GM12878 (cell line): Measurements from ENCODE around the gene ZNF785. TPM values are rescaled to one million over a fixed set of nuclear protein-coding genes. Genes with fewer than 3 reads are reported as not detected.

ENCODE experiments used
- ATAC-seq: fragments of 200-7000 bp; cut with Tn5 transposase; 3 replicates; pipeline ENCODE4 v1.9.1; 2020; ENCODE audit warnings: mild to moderate bottlenecking, moderate library complexity
- BruUV-seq: library from RNA; stranded (reverse); fragments of 400-500 nt; replicated peaks from 2 replicates; lab custom pipeline; 2021; lab: Mats Ljungman, UMichigan
- CTCF ChIA-PET: fragments of 300-600 bp; sonication (Branson Sonifier 250); formaldehyde crosslinking; extraction: SDS; loops from one replicate; lab custom pipeline; 2021; ENCODE audit warnings: inconsistent platforms; lab: Yijun Ruan, JAX
- POLR2A ChIA-PET: fragments of 350-600 bp; formaldehyde crosslinking; extraction: SDS; loops from one replicate; lab custom pipeline; 2021; ENCODE audit warnings: inconsistent platforms; lab: Charles Lee
- RAD21 ChIA-PET: fragments of 300-600 bp; sonication (Branson Sonifier 250); formaldehyde crosslinking; loops from one replicate; lab custom pipeline; 2023; ENCODE audit warnings: antibody characterized with exemption; ENCODE audit not compliant: unreplicated experiment; lab: Charles Lee
- SMC1A ChIA-PET: fragments of 300-600 bp; sonication (Branson Sonifier 250); formaldehyde crosslinking; loops from one replicate; lab custom pipeline; 2023; ENCODE audit not compliant: unreplicated experiment, uncharacterized antibody; lab: Charles Lee
- DNase-seq: peaks from one replicate; pipeline ENCODE4 v3.0.0-alpha.2; 2011; ENCODE audit warnings: low read depth, low spot score
- FAIRE-seq: peaks from 3 replicates; lab custom pipeline; 2011; peaks lifted over from hg19 to GRCh38; lab: Jason Lieb, UNC
- H2AFZ ChIP-seq: 2 replicates; pipeline ENCODE4 v1.6.0; 2011; ENCODE audit warnings: low read depth, low read length, control low read depth; ENCODE audit not compliant: control insufficient read depth
- H3K27ac ChIP-seq: 2 replicates; pipeline ENCODE4 v1.5.1; 2011; ENCODE audit warnings: control low read depth; ENCODE audit not compliant: control insufficient read depth, insufficient read depth
- H3K27me3 ChIP-seq, 2 experiments: replicated peaks in 1 of 2; 2 replicates each; pipeline versions ENCODE4 v1.6.0 to v1.6.1; 2011; ENCODE audit warnings: low read length in 1 of 2; ENCODE audit not compliant: control insufficient read depth in 2 of 2, insufficient read depth in 2 of 2
- H3K36me3 ChIP-seq, 2 experiments: 2 replicates each; pipeline ENCODE4 v1.5.1; 2011; ENCODE audit warnings: low read length in 1 of 2; ENCODE audit not compliant: control insufficient read depth in 2 of 2, insufficient read depth in 2 of 2
- H3K4me1 ChIP-seq: 2 replicates; pipeline ENCODE4 v1.6.1; 2011; ENCODE audit warnings: mild to moderate bottlenecking, low read length, moderate library complexity, mixed read lengths; ENCODE audit not compliant: control insufficient read depth, insufficient read depth
- H3K4me2 ChIP-seq: 2 replicates; pipeline ENCODE4 v1.6.0; 2011; ENCODE audit warnings: control low read depth; ENCODE audit not compliant: control insufficient read depth, insufficient read depth
- H3K4me3 ChIP-seq: fragments of 200-600 bp; sonication (generic); 2 replicates; pipeline ENCODE4 v1.5.1; 2016
- H3K79me2 ChIP-seq: 2 replicates; pipeline ENCODE4 v1.6.0; 2011; ENCODE audit warnings: low read length; ENCODE audit not compliant: control insufficient read depth, insufficient read depth
- H3K9ac ChIP-seq: 2 replicates; pipeline ENCODE4 v1.8.0; 2011; ENCODE audit warnings: low read length, control low read depth, mixed read lengths; ENCODE audit not compliant: control insufficient read depth, insufficient read depth
- H3K9me3 ChIP-seq: replicated peaks from 3 replicates; pipeline ENCODE4 v1.5.1; 2011; ENCODE audit warnings: mild to moderate bottlenecking, low read length; ENCODE audit not compliant: control insufficient read depth, insufficient read depth
- H4K20me1 ChIP-seq: 2 replicates; pipeline ENCODE4 v1.6.0; 2011; ENCODE audit not compliant: control insufficient read depth, insufficient read depth
- CBFB ChIP-seq: IDR thresholded peaks from 2 replicates; pipeline ENCODE4 v1.6.1; 2016; ENCODE audit warnings: antibody characterized with exemption, low read depth
- MEF2B ChIP-seq: fragments of 450-650 bp; IDR thresholded peaks from 2 replicates; pipeline ENCODE4 v1.6.1; 2018; ENCODE audit warnings: mild to moderate bottlenecking, moderate library complexity; ENCODE audit not compliant: partially characterized antibody, poor library complexity, severe bottlenecking
- NR2F1 ChIP-seq: fragments of 450-650 bp; conservative IDR thresholded peaks from 2 replicates; pipeline ENCODE4 v1.6.1; 2017; ENCODE audit warnings: mild to moderate bottlenecking
- POLR2AphosphoS5 ChIP-seq: IDR thresholded peaks from 2 replicates; pipeline ENCODE4 v1.6.1; 2011; ENCODE audit warnings: mild to moderate bottlenecking, low read length, inconsistent platforms
- SPI1 ChIP-seq: IDR thresholded peaks from 2 replicates; pipeline ENCODE4 v1.6.1; 2011; ENCODE audit warnings: low read depth, mild to moderate bottlenecking, low read length, moderate library complexity, borderline replicate concordance; ENCODE audit not compliant: insufficient read depth
- WGBS: methylation state at CpG from one replicate; pipeline ENCODE4 v1.1.6; 2016; ENCODE audit warnings: low lambda C conversion rate; ENCODE audit not compliant: insufficient replicate concordance, insufficient coverage; ENCODE audit errors: missing lambda C conversion rate; 5-methylcytosine and 5-hydroxymethylcytosine counted together
- in situ Hi-C: fragments of 300-500 bp; cut with MboI; formaldehyde crosslinking; loops from 9 replicates; pipeline ENCODE4 v1.14.3; 2018; ENCODE audit warnings: mixed read lengths
- intact Hi-C: fragments of 100-400 bp; cut with micrococcal nuclease; formaldehyde crosslinking; loops from one replicate; pipeline ENCODE4 v1.14.2; 2022; ENCODE audit not compliant: unreplicated experiment
- polyA plus RNA-seq, 11 experiments: library from polyadenylated mRNA; depleted of rRNA in 4 of 11; unstranded in 6 of 11; stranded (reverse) in 5 of 11; fragments of >200 nt; fragmentation: Nextera tagmentation in 4 of 11; fragmentation: Illumina TruSeq in 1 of 11; extraction: Ambion mirVana in 4 of 11; extraction: Trizol in 1 of 11; gene quantifications; 1 replicate in 1 of 11; 2 replicates in 10 of 11; pipeline versions ENCODE4 v1.2.1 to v1.2.3, GENCODE V29; 2011 to 2016; ENCODE audit warnings: inconsistent platforms in 2 of 11, missing spikeins in 2 of 11, low read depth in 1 of 11
- total RNA-seq, 4 experiments: library from RNA; depleted of rRNA in 3 of 4; stranded (reverse); fragments of >200 nt in 3 of 4; fragmentation: Illumina TruSeq in 1 of 4; extraction: Trizol in 1 of 4; gene quantifications; 2 replicates each; pipeline versions ENCODE4 v1.2.1 to v1.2.3, GENCODE V29; 2013 to 2021
- TF ChIP-seq, protein P1 (sequence below): IDR thresholded peaks from 2 replicates; pipeline ENCODE4 v1.6.1; 2012; ENCODE audit warnings: mild to moderate bottlenecking, low read depth, low read length
- TF ChIP-seq, protein P2 (sequence below): fragments of 450-650 bp; IDR thresholded peaks from 2 replicates; pipeline ENCODE4 v1.6.1; 2016; ENCODE audit warnings: mild to moderate bottlenecking

ZNF785 gene
- total and polyA plus RNA-seq, 10 of the 15 experiments (the other 5 are each of a cell fraction or from before 2014, with no cell fraction given): 0.87 to 11.5 (median 7.5) TPM

DNA sequence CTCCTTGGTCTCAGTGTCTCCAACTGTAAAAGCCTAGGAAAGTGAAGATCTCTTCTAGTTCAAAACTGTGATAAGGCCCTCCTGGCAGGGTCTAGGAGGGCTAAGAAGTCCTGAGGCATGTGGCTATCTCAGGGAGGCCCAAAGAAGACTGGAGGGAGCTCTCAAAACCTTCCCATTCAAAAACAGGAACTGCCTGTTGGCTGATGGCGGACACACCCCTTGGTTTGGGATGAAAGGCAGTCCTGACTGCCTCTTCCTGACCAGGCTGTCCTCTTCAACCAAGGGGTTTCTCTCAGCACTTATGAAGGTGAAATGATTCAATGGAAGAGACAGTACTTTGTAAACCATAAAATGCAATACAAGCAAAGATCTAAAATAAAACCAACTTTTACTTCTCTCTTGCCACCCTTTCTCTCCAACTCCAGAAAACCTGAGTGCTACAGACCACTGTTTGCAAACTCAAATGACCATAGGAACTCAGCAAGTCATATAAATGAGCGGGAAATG, 32.1 kb downstream of the ZNF785 start:
- POLR2A ChIA-PET: interaction anchor here (1.0 kb wide), 1 partner anchor 12 kb away, joined by 3 read pairs; no protein-coding TSS in a partner anchor

DNA sequence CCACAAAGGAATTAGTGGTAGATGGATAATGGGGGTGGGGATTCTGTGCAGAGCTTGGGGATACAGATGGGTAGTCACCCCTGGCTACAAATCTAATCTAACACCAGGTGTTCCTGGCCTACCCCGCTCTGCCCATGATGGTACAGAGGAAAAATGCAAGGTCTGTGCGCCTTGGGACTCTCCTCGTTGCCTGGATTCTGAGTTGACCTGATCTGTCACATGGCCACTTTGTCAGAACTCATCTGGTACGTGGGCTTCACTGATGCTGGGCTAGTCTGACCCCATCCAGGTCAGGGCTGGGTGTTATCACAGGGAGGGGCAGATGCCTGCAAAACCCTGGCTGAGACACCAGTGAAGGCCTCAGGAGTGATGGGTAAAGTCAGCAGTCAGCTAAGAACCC, 32.5 kb downstream of the ZNF785 start:
- ATAC-seq (no peak), FAIRE-seq (no peak), DNase-seq (no peak)
- Histone ChIP-seq H3K27me3 (no peaks in the 10 kb centered on the region), H3K9me3 (no peaks in the 10 kb centered on the region), H3K4me3 (no peak overlapping the region), H3K4me1 (no peaks in the 10 kb centered on the region), H3K27ac (no peak overlapping the region), H4K20me1 (no peaks in the 10 kb centered on the region), H3K79me2 (peaks cover 11% of the 10 kb centered on the region), H3K36me3 (peaks cover 7 to 10% of the 10 kb centered on the region in 2 experiments; a peak in 3 of 4 replicates), H3K4me2 (no peak overlapping the region), H3K9ac (no peak overlapping the region), H2AFZ (no peak overlapping the region)
- TF ChIP-seq NR2F1 (no peak), CBFB (no peak), POLR2AphosphoS5 (0 out of 2 replicates have a peak, but pooled peaks have one; percentile 43)
- TF ChIP-seq, protein P1, sequence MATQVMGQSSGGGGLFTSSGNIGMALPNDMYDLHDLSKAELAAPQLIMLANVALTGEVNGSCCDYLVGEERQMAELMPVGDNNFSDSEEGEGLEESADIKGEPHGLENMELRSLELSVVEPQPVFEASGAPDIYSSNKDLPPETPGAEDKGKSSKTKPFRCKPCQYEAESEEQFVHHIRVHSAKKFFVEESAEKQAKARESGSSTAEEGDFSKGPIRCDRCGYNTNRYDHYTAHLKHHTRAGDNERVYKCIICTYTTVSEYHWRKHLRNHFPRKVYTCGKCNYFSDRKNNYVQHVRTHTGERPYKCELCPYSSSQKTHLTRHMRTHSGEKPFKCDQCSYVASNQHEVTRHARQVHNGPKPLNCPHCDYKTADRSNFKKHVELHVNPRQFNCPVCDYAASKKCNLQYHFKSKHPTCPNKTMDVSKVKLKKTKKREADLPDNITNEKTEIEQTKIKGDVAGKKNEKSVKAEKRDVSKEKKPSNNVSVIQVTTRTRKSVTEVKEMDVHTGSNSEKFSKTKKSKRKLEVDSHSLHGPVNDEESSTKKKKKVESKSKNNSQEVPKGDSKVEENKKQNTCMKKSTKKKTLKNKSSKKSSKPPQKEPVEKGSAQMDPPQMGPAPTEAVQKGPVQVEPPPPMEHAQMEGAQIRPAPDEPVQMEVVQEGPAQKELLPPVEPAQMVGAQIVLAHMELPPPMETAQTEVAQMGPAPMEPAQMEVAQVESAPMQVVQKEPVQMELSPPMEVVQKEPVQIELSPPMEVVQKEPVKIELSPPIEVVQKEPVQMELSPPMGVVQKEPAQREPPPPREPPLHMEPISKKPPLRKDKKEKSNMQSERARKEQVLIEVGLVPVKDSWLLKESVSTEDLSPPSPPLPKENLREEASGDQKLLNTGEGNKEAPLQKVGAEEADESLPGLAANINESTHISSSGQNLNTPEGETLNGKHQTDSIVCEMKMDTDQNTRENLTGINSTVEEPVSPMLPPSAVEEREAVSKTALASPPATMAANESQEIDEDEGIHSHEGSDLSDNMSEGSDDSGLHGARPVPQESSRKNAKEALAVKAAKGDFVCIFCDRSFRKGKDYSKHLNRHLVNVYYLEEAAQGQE: no peak
- TF ChIP-seq, protein P2, sequence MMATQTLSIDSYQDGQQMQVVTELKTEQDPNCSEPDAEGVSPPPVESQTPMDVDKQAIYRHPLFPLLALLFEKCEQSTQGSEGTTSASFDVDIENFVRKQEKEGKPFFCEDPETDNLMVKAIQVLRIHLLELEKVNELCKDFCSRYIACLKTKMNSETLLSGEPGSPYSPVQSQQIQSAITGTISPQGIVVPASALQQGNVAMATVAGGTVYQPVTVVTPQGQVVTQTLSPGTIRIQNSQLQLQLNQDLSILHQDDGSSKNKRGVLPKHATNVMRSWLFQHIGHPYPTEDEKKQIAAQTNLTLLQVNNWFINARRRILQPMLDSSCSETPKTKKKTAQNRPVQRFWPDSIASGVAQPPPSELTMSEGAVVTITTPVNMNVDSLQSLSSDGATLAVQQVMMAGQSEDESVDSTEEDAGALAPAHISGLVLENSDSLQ: no peak
- 98% methylated on average over 4 of the region's 4 CpGs for WGBS
- intact Hi-C loops: no loop called here
- ChIA-PET CTCF (interaction anchor here (1.2 kb wide), 1 partner anchor 18 kb away, joined by 3 read pairs; no protein-coding TSS in a partner anchor), POLR2A (interaction anchor here (0.6 to 1.0 kb wide), 2 partner anchors 12 to 66 kb away, joined by 3 read pairs; no protein-coding TSS in a partner anchor), SMC1A (interaction anchor here (1.6 kb wide), 1 partner anchor 17 kb away, joined by 5 read pairs; no protein-coding TSS in a partner anchor), RAD21 (interaction anchor here (1.0 to 1.9 kb wide), 2 partner anchors 17 to 123 kb away, joined by 3 to 6 read pairs; partner anchors contain the start of gene DCTPP1)
- in situ Hi-C loops: no loop called here
- BruUV-seq: no TSS peak

More for the DNA sequence above, 32.1 kb downstream of the ZNF785 start:
- 95% methylated on average over 2 of the region's 2 CpGs for WGBS
- Histone ChIP-seq H3K27ac (no peak overlapping the region), H3K36me3 (peaks cover 7 to 10% of the 10 kb centered on the region in 2 experiments; a peak in 3 of 4 replicates), H3K4me1 (no peaks in the 10 kb centered on the region), H3K4me3 (no peak overlapping the region), H3K4me2 (no peak overlapping the region), H4K20me1 (no peaks in the 10 kb centered on the region), H3K27me3 (no peaks in the 10 kb centered on the region), H3K79me2 (peaks cover 11% of the 10 kb centered on the region), H3K9me3 (no peaks in the 10 kb centered on the region), H2AFZ (no peak overlapping the region), H3K9ac (no peak overlapping the region)
- ChIA-PET CTCF (interaction anchor here (1.2 to 1.6 kb wide), 2 partner anchors 18 to 104 kb away, joined by 3 to 4 read pairs; no protein-coding TSS in a partner anchor), SMC1A (interaction anchor here (1.6 kb wide), 1 partner anchor 18 kb away, joined by 5 read pairs; no protein-coding TSS in a partner anchor), RAD21 (interaction anchor here (1.0 to 1.9 kb wide), 2 partner anchors 18 to 124 kb away, joined by 3 to 6 read pairs; partner anchors contain the start of gene DCTPP1)
- in situ Hi-C loops: no loop called here
- TF ChIP-seq MEF2B (no peak), SPI1 (peak; percentile 48; the same call in 1 of the 2 replicates)
- FAIRE-seq (no peak), ATAC-seq (no peak), DNase-seq (no peak)
- BruUV-seq: no TSS peak
- intact Hi-C loops: no loop called here
